Measurements from ENCODE around the gene GRIA1.

GRIA1 gene

DNA sequence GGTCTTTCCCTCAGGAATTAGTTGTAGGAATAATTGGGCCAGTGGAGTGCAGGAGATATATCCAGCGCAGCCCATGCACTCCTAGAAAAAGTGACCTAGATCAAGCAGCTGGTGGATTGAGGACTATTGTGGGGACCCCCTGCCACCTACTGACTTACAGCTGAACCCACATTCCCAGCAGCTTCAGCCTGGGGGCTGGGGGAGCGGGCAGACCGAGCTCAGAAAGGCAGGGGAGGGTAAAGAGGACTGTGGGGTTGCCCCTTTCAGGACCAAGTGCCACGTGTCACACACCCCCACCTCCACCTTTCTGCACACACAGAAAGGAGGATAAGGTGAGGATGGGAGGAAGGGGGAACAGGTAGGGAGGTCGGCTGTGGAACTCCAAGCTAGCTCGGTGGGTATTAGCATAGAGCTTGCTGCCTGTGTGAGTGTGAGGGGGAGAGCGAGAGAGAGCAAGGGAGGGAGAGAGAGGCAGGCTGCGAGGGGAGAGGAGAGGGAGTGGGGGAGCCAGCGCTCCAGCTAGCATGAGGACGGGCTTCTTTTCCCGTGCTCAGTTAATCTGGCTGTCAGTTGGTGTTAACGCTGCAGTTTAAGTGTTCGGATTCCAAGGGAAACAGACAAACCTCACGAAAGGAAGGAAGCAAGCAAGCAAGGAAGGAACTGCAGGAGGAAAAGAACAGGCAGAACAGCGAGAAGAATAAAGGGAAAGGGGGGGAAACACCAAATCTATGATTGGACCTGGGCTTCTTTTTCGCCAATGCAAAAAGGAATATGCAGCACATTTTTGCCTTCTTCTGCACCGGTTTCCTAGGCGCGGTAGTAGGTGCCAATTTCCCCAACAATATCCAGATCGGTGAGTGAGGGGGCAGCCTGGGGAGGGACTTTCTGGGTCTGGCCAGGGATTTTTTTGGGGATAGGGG is at the start of gene GRIA1:
TSS of gene GRIA1 (plus strand) at position 553 of the 920 bp plus-strand sequence.
- Histone ChIP-seq H4K20me1 (no peaks in the 10 kb centered on the region), H3K36me3 (no peaks in the 10 kb centered on the region), H3K4me2 (no peak within 1 kb of the TSS), H3K4me3 (no peak within 1 kb of the TSS), H3K9me3 (replicated peaks in 1 of 11) (no peaks in the 10 kb centered on the region), H3K27me3 (peaks cover 0 to 14% (median 9%) of the 10 kb centered on the region in 11 experiments; a peak in 12 of 22 replicates), H3K9ac (no peak within 1 kb of the TSS), H3K27ac (no peak within 1 kb of the TSS), H3K4me1 (peaks cover 0 to 12% (median 8%) of the 10 kb centered on the region in 10 experiments; a peak in 10 of 20 replicates)
- no peak for TF ChIP-seq Cebpa-rat (IDR thresholded peaks at IDR 0.05)

DNA sequence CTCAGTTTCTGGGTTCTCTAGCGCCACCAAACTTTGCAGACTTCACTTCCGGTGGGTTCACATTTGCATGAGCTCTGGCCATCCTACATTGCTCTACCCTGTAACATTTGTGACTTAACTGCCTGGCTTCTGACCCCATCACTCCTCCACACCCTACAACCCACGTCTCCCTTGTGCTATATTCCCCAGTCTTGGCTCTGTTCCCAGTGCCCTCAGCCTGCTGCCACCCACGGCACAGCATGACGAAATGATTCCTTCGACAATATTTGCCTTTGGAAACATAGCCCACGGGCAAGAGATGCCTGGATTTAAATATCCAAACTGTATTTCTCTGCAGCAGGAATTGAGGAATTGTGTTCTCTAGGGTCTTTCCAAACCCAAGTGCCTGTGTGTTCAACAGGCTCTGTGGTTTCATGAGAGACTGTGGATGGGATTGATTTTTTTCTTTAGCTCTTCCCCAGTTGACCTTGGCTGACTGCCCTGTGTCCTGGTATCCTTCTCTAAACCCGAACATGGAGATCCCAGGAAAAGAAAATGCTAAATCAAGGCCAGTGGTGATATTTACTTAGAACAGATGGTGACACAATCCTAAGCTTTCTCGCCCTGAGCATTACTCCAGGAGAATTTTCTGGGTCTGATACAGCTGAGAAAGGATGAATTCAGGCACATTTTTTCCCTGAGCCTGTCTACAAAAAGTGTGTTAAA is 44.4 kb upstream of the GRIA1 start:
- no peaks in the 10 kb centered on the region for H3K36me3 ChIP-seq
- no peak for TF ChIP-seq Cebpa-rat (IDR thresholded peaks at IDR 0.05)
- H4K20me1 ChIP-seq, result no peaks in the 10 kb centered on the region
- no peak overlapping the region for H3K27ac ChIP-seq
- H3K4me1 ChIP-seq, result peaks cover 0 to 4% (median 0%) of the 10 kb centered on the region in 10 experiments; a peak in 2 of 20 replicates
- H3K4me3 ChIP-seq, result no peak overlapping the region
- H3K27me3 ChIP-seq, result no peaks in the 10 kb centered on the region
- peak overlapping the region in 1 of 11 experiments; percentile 4; a peak in 1 of 22 replicates for H3K4me2 ChIP-seq
- H3K9me3 ChIP-seq (replicated peaks in 1 of 11), result no peaks in the 10 kb centered on the region
- H3K9ac ChIP-seq, result no peak overlapping the region

DNA sequence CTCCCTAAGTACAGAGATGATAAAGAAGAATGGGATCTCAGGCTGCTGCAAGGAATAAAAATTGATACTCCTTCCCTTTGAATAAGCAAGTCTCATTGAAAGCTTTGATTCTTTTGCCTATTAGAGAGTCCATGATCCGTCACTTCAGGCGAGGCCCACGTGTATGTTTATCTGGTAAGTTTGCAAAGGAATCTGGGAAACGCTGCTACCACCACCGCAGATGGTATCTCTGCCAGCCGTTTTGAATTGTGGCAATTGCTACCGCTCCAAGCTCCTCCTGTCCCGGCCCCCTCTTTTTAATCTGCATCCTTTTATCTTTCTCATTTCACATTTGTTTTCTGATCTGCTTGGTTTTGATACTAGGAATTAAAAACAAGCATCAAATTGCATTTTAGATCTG is 42.9 kb upstream of the GRIA1 start:
- Histone ChIP-seq H3K27ac (no peak overlapping the region), H3K36me3 (no peaks in the 10 kb centered on the region), H3K9me3 (replicated peaks in 1 of 11) (no peaks in the 10 kb centered on the region), H4K20me1 (no peaks in the 10 kb centered on the region), H3K27me3 (no peaks in the 10 kb centered on the region), H3K4me1 (peaks cover 0 to 4% (median 0%) of the 10 kb centered on the region in 10 experiments; a peak in 2 of 20 replicates), H3K9ac (no peak overlapping the region), H3K4me3 (no peak overlapping the region), H3K4me2 (no peak overlapping the region)
- no peak for TF ChIP-seq Cebpa-rat (IDR thresholded peaks at IDR 0.05)

DNA sequence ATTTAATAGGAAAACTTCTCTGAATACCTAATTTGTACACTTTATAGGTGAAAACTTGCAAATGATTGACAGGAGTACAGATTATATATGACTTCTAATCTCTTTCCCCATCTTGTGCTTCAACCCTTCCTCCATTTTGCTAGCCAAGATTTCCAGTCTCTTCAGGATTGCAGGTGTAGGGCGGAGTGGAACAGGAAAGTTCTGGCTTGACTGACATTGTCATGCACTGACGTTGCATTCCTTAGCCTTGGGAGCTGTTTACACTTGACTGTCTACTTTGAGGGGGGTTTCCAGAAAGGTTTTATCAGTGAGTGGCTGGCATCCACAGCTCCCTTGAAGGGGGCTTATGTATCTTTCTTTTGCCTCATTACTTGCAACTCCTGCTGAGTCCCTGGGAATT is 34.1 kb upstream of the GRIA1 start:
- no peaks in the 10 kb centered on the region for H3K36me3 ChIP-seq
- TF ChIP-seq Cebpa-rat (IDR thresholded peaks at IDR 0.05), result no peak
- H3K4me2 ChIP-seq, result no peak overlapping the region
- H3K9ac ChIP-seq, result no peak overlapping the region
- H3K27me3 ChIP-seq, result no peaks in the 10 kb centered on the region
- no peaks in the 10 kb centered on the region for H3K9me3 ChIP-seq (replicated peaks in 1 of 11)
- H3K4me3 ChIP-seq, result no peak overlapping the region
- no peaks in the 10 kb centered on the region for H3K4me1 ChIP-seq
- H4K20me1 ChIP-seq, result no peaks in the 10 kb centered on the region
- no peak overlapping the region for H3K27ac ChIP-seq

DNA sequence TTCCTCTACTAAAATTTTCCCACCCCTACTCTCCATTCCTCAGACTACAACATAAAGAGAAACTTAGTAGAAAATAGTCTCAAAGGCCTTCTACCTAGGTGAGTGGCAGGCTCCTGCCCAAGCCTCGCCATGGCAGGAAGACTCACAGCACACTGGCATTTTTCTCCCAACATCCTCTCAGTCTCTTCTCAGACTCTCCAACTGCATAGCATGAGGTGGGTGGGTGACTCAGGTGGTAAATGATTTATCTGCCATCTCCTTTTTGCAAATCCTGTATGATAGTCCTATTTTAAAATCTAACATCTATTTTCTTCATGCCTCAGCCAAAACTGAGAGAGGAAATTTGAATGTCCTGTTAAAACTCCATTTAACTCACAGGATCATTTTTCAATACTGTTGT is 33.5 kb upstream of the GRIA1 start:
- no peak overlapping the region for H3K4me2 ChIP-seq
- TF ChIP-seq Cebpa-rat (IDR thresholded peaks at IDR 0.05), result no peak
- H3K27ac ChIP-seq, result no peak overlapping the region
- no peaks in the 10 kb centered on the region for H3K9me3 ChIP-seq (replicated peaks in 1 of 11)
- H3K27me3 ChIP-seq, result no peaks in the 10 kb centered on the region
- H3K9ac ChIP-seq, result no peak overlapping the region
- no peaks in the 10 kb centered on the region for H3K4me1 ChIP-seq
- H3K4me3 ChIP-seq, result no peak overlapping the region
- no peaks in the 10 kb centered on the region for H3K36me3 ChIP-seq
- no peaks in the 10 kb centered on the region for H4K20me1 ChIP-seq

DNA sequence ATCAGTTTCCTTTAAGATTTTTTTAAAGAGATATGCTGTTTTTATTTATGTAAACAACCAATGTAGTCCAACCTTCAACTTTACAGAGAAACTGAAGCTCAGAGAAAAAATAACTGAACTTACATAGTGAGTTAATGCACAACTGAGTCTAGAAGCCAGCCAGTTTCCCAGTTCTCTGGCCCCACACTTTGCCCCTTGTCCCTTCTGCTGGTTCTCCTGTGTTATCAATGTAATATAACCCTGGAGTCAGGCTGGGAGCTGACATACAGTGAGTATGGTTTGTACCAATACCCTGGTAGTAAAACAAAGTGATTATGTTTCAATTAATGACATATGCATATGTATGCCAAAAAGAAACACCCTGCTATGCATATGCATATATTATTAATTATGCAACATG is 32.2 kb upstream of the GRIA1 start:
- Histone ChIP-seq H3K27ac (no peak overlapping the region), H3K36me3 (no peaks in the 10 kb centered on the region), H3K4me1 (no peaks in the 10 kb centered on the region), H3K9ac (no peak overlapping the region), H4K20me1 (no peaks in the 10 kb centered on the region), H3K4me2 (no peak overlapping the region), H3K27me3 (no peaks in the 10 kb centered on the region), H3K4me3 (no peak overlapping the region), H3K9me3 (replicated peaks in 1 of 11) (no peaks in the 10 kb centered on the region)
- no peak for TF ChIP-seq Cebpa-rat (IDR thresholded peaks at IDR 0.05)

DNA sequence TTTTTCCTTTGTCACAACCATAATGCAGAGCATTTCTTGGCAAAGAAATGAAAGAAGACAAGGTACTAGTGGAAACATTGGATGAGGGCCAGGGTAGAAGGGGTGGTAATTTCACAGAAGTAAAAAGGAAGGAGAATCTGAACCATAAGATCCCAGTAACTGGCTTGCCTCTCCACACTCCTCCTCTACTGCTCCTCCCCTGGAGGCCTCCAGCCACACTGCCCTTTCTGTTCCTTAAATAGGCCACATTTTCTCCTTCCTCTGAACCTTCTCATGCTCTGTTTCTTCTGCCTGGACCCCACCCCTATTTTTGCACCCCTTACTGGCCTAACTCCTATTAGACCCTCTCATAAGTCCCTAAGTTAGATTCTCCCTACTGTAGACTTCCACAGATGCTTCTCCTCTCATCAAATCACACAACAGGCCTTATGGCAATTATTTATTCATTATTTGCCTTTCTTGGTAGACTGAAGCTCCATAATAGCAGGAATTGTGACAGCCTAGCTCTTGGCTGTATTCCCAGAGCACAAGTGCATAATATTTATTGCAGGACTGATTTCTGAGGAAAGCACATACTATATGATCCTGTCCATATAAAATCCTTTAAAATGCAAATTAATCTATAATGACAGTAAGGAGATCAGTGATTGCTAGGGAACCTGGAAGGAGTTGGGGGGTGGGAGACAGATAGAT is 31.3 kb upstream of the GRIA1 start:
- H3K27ac ChIP-seq, result no peak overlapping the region
- H4K20me1 ChIP-seq, result no peaks in the 10 kb centered on the region
- no peak overlapping the region for H3K9ac ChIP-seq
- TF ChIP-seq Cebpa-rat (IDR thresholded peaks at IDR 0.05), result no peak
- no peaks in the 10 kb centered on the region for H3K27me3 ChIP-seq
- no peak overlapping the region for H3K4me2 ChIP-seq
- no peaks in the 10 kb centered on the region for H3K36me3 ChIP-seq
- H3K9me3 ChIP-seq (replicated peaks in 1 of 11), result no peaks in the 10 kb centered on the region
- no peak overlapping the region for H3K4me3 ChIP-seq
- no peaks in the 10 kb centered on the region for H3K4me1 ChIP-seq

DNA sequence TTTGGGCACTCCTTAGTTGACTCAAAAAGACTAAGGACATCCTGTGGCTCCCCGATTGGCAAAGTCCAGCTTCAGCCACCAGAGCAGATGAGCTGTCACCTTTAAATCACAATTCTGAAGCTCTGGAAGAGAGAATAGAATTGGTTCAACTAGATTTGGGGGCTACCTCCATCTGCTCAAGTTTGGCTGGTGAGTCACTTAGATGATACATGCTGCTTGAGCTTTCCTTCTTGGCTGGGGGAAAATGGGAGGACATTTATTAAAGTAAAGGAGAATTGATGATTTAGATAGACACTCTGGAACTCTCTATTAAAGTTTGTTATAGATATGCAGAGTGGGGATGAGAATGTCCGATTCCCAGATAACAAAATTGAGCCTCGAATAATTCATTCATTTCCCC is 30.0 kb upstream of the GRIA1 start:
- Histone ChIP-seq H3K27me3 (no peaks in the 10 kb centered on the region), H3K27ac (no peak overlapping the region), H3K36me3 (no peaks in the 10 kb centered on the region), H4K20me1 (no peaks in the 10 kb centered on the region), H3K4me3 (no peak overlapping the region), H3K9me3 (replicated peaks in 1 of 11) (0 out of 22 replicates have a peak, but pooled peaks cover 0 to 3% (median 0%) of the 10 kb centered on the region in 11 experiments), H3K9ac (no peak overlapping the region), H3K4me2 (no peak overlapping the region), H3K4me1 (no peaks in the 10 kb centered on the region)
- no peak for TF ChIP-seq Cebpa-rat (IDR thresholded peaks at IDR 0.05)

DNA sequence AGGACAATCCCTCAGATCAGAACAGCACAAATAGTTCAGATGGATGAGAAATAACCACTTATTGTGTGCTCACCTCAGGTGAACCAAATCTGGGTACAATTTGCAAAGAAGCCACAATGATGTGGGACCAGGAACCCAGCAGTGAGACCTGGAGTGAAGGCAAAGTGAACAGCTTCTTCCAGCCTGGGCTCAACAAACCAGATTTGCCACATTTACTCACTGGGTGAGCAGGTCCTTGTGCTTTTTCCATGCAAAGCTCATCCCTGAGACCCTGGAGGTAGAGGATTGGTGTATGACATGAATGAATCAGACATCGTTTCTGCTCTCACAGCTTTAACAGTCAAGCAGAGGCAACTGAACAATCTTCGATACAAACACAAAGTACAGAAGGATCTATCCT is 29.1 kb upstream of the GRIA1 start:
- Histone ChIP-seq H3K4me3 (no peak overlapping the region), H3K27me3 (no peaks in the 10 kb centered on the region), H3K4me2 (no peak overlapping the region), H3K4me1 (no peaks in the 10 kb centered on the region), H3K9ac (no peak overlapping the region), H3K9me3 (replicated peaks in 1 of 11) (peaks cover 0 to 7% (median 0%) of the 10 kb centered on the region in 11 experiments; a peak in 2 of 22 replicates), H3K36me3 (no peaks in the 10 kb centered on the region), H3K27ac (no peak overlapping the region), H4K20me1 (no peaks in the 10 kb centered on the region)
- no peak for TF ChIP-seq Cebpa-rat (IDR thresholded peaks at IDR 0.05)

Measured in BLaER1 treated with 17β-estradiol and CSF1 and Interleukin-3, amounts not matched to agents 10 nM and 100 nM (cell line).